ENCODE measurements around the gene TARS3.

The TARS3 gene

DNA sequence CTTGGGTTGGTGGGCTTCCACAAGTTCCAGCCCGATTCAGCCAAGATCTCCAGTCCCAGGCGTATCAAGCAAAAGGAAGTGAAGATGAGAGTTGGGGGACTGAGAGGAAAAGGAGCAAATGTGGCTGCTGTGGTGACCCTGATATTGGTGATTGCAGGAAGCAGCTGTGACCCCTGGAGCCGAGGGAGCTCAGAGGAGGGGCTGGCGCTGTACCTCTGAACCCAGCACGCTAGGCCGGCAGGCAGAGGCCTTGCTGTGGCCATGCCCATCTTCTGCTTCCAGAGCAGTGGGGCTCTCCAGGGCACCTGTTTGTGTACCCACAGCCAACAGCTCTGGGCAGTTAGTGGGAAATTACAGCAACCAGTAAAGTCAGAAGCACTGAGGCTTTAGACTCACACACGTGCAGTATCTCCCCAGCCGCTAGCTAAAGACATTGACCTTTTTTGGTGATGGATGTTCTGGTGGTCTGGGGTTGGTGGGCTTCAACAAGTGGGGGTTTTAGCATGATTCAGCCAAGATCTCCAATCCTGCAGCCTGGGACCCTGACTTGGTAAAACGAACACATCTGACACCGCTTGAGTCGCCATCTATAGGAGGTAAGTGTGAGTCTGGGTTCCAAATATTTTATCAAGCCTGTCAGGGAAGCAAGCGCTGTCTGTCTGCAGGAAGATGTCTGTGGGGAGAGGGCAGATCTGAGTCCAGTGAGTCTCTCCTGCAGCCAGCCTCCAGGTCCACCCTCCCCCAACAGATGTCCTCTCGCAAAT, 105.2 kb downstream of the TARS3 start:
- H3K4me3 ChIP-seq (ENCODE audit: low read depth, low read length) = no peak overlapping the region
- TF ChIP-seq, protein P1, sequence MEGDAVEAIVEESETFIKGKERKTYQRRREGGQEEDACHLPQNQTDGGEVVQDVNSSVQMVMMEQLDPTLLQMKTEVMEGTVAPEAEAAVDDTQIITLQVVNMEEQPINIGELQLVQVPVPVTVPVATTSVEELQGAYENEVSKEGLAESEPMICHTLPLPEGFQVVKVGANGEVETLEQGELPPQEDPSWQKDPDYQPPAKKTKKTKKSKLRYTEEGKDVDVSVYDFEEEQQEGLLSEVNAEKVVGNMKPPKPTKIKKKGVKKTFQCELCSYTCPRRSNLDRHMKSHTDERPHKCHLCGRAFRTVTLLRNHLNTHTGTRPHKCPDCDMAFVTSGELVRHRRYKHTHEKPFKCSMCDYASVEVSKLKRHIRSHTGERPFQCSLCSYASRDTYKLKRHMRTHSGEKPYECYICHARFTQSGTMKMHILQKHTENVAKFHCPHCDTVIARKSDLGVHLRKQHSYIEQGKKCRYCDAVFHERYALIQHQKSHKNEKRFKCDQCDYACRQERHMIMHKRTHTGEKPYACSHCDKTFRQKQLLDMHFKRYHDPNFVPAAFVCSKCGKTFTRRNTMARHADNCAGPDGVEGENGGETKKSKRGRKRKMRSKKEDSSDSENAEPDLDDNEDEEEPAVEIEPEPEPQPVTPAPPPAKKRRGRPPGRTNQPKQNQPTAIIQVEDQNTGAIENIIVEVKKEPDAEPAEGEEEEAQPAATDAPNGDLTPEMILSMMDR (IDR thresholded peaks at IDR 0.05; ENCODE audit: low read depth, low read length, missing control alignments) = no peak
- in situ Hi-C loops (cut with HindIII; ENCODE audit: low pct_ligation_motif_present, low sequenced_read_pairs) = no loop called here
- H3K27me3 ChIP-seq (replicated peaks) = no peaks in the 10 kb centered on the region
- no peaks in the 10 kb centered on the region for H3K36me3 ChIP-seq (replicated peaks)
- DNase-seq = no peak
- H3K27ac ChIP-seq = no peak overlapping the region

DNA sequence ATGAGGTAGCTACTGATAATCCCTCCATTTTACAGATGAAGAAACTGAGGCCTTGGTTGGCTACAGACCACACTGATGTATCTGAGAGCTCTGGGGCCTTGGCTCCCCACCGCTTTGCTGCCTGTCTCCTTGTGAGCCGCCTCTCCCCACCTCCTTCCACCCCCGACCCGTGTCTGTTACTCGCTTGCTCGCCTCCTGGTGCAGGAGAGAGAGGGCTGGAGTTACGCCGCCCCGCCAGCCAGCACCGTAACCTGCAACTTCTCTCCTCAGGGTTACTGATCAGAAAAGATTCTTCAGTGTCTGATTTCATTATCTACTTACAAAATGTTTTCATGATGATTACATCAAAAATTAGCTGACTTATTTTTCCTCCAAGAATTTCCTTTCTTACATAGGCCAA, 106.2 kb downstream of the TARS3 start:
- TF ChIP-seq, protein P1 (IDR thresholded peaks at IDR 0.05; ENCODE audit: low read depth, low read length, missing control alignments) = no peak
- in situ Hi-C loops (cut with HindIII; ENCODE audit: low pct_ligation_motif_present, low sequenced_read_pairs) = no loop called here
- Histone ChIP-seq H3K27ac (no peak overlapping the region), H3K4me3 (ENCODE audit: low read depth, low read length) (no peak overlapping the region), H3K27me3 (replicated peaks) (no peaks in the 10 kb centered on the region), H3K36me3 (replicated peaks) (no peaks in the 10 kb centered on the region)
- DNase-seq = no peak

DNA sequence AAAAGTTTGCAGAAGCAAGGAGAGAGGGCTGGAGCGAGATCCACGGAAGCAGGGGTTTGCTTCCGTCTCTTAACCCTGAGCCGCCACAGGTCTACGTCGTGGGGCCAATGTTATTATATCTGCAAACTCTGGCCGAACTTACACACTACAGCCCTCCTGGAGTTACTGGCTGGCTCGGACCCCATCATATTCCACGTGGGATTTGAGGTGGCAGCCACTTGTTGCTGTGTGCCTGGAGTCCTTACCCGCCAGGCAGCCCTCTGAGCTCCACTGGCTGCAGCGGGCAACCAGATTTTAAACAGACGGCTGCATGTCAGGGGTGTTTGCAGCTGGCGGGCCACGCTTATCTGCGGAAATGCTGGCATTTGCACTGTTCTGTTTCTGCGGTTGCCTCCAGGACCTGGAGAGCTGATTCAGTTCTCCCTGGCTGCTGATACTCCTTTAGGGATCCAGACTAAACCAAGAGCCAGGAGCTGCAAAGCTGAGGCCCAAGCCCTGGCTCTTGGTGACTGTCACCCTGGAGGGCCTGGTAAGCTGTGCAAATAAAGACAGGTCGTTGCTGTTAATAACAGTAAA, 106.8 kb downstream of the TARS3 start:
- no peak for DNase-seq
- Histone ChIP-seq H3K27me3 (replicated peaks) (no peaks in the 10 kb centered on the region), H3K36me3 (replicated peaks) (no peaks in the 10 kb centered on the region), H3K4me3 (ENCODE audit: low read depth, low read length) (no peak overlapping the region), H3K27ac (no peak overlapping the region)
- TF ChIP-seq, protein P1 (IDR thresholded peaks at IDR 0.05; ENCODE audit: low read depth, low read length, missing control alignments) = no peak
- in situ Hi-C loops (cut with HindIII; ENCODE audit: low pct_ligation_motif_present, low sequenced_read_pairs) = no loop called here

DNA sequence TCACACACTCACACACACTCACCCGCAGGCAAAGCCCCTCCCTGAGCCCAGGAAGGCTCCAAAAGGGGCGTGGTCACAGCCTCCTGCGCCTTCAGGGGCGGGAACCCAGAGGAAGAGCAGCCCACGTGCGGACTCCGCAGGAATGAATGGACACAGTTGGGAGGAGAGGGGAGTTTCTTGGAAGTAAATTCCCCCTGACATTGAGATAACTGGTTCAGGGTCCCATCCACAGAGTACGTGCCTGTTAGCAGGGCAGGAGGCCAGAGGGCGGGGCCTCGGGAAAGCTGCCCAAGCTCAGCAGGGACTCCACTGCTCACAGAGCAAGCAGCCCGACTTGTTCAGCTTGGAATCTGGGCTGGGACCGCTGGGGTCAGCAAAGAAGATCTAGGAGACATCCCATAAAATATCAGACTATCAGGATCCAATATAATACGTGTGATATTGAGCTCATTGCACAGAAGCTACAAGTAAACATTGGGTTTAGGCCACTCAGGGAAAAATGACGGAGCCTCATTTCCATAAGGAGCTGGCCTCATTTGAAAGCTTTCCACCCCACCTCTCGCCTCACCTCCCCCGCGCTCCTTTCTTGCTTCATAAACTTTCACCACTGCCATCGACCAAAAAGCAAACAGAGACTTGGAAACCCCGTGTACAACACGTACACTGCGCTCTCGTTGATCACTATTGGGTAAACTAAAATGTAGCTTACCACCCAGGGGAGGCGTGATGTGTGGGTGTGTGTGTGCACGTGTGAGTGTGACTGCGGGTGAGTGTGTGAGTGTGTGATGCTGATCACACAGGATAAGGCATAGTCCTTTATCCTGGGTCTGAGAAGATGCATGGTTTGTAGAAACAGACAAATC, 108.1 kb downstream of the TARS3 start:
- in situ Hi-C loops (cut with HindIII; ENCODE audit: low pct_ligation_motif_present, low sequenced_read_pairs) = no loop called here
- no peaks in the 10 kb centered on the region for H3K36me3 ChIP-seq (replicated peaks)
- TF ChIP-seq, protein P1 (IDR thresholded peaks at IDR 0.05; ENCODE audit: low read depth, low read length, missing control alignments) = no peak
- H3K27ac ChIP-seq = no peak overlapping the region
- DNase-seq = peak; percentile 49
- no peaks in the 10 kb centered on the region for H3K27me3 ChIP-seq (replicated peaks)
- peak overlapping the region; percentile 26 for H3K4me3 ChIP-seq (ENCODE audit: low read depth, low read length)

DNA sequence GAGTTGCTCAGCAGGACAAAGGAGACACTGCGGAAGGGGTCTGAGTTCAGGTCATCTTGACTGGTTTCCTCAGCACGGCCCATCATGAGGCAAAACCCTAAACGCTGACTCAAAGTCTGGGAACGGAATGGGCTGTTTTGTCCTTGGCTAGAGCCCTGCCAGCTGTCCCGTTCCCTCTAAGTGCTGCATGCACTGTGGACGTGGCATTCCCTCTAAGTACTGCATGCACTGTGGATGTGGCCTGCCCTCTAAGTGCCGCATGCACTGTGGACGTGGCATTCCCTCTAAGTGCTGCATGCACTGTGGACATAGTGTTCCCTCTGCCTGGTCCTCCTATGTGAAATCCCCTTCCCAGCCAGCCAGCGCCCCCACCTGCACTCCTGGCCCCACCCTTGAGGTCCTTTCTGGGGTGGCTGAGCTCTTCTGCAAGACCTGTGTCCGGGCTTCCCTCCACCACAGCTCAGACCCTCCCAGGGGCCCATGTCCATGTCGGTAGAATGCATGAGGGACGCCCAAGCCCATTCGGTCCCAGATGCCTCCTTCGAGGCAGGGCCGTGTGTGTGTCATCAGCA, 108.8 kb downstream of the TARS3 start:
- Histone ChIP-seq H3K4me3 (ENCODE audit: low read depth, low read length) (no peak overlapping the region), H3K36me3 (replicated peaks) (no peaks in the 10 kb centered on the region), H3K27me3 (replicated peaks) (no peaks in the 10 kb centered on the region), H3K27ac (no peak overlapping the region)
- TF ChIP-seq, protein P1 (IDR thresholded peaks at IDR 0.05; ENCODE audit: low read depth, low read length, missing control alignments) = no peak
- DNase-seq = no peak
- in situ Hi-C loops (cut with HindIII; ENCODE audit: low pct_ligation_motif_present, low sequenced_read_pairs) = no loop called here
